Activated CD8-positive, alpha-beta T cell treated with anti-CD3 and anti-CD28 coated beads for 36 hours (primary cell): Measurements from ENCODE around the gene FBXO3. TPM values are rescaled to one million over a fixed set of nuclear protein-coding genes. Genes with fewer than 3 reads are reported as not detected.
A peak's percentile ranks its signal among the peaks of the same experiment; 100 is the strongest.

Source experiments
- ATAC-seq: fragments of 200-7000 bp; cut with Tn5 transposase; one replicate; pipeline ENCODE4 v1.10.0; 2021; ENCODE audit warnings: mild to moderate bottlenecking, moderate library complexity
- CTCF ChIA-PET: fragments of 350-600 bp; sonication (Branson Sonifier 250); formaldehyde crosslinking; loops from one replicate; lab custom pipeline; 2021; ENCODE audit warnings: antibody characterized with exemption; lab: Charles Lee
- POLR2A ChIA-PET: fragments of 350-600 bp; sonication (Branson Sonifier 250); formaldehyde crosslinking; loops from one replicate; lab custom pipeline; 2021; ENCODE audit warnings: antibody characterized with exemption; lab: Charles Lee
- DNase-seq: peaks from one replicate; pipeline ENCODE4 v3.0.0-alpha.2; 2020
- H3K27ac Mint-ChIP-seq: one replicate; pipeline ENCODE4 v1.8.0; 2021; ENCODE audit warnings: mild to moderate bottlenecking, mixed read lengths
- H3K27me3 Mint-ChIP-seq: one replicate; pipeline ENCODE4 v1.8.0; 2021; ENCODE audit warnings: mixed read lengths
- H3K36me3 Mint-ChIP-seq: one replicate; pipeline ENCODE4 v1.8.0; 2021; ENCODE audit warnings: low read depth, mixed read lengths
- H3K4me1 Mint-ChIP-seq: one replicate; pipeline ENCODE4 v1.8.0; 2021; ENCODE audit warnings: low read depth, mixed read lengths
- H3K4me3 Mint-ChIP-seq: one replicate; pipeline ENCODE4 v1.8.0; 2021; ENCODE audit warnings: mild to moderate bottlenecking, moderate library complexity, mixed read lengths
- H3K9me3 Mint-ChIP-seq: one replicate; pipeline ENCODE4 v1.8.0; 2021; ENCODE audit warnings: mixed read lengths
- intact Hi-C: fragments of 100-400 bp; cut with micrococcal nuclease; formaldehyde crosslinking; loops from one replicate; pipeline ENCODE4 v1.10.0; 2022
- total RNA-seq, 2 experiments: library from RNA; stranded (reverse); gene quantifications; one replicate each; pipeline ENCODE4 v1.2.3, GENCODE V29; 2021
- TF ChIP-seq, protein P1 (sequence below): fragments of 200-600 bp; IDR thresholded peaks from one replicate; pipeline ENCODE4 v1.8.0; 2022; ENCODE audit warnings: antibody characterized with exemption, mild to moderate bottlenecking

FBXO3 gene
- total RNA-seq, 2 experiments from 2014 or later, result 9.0 to 11.5 TPM

DNA sequence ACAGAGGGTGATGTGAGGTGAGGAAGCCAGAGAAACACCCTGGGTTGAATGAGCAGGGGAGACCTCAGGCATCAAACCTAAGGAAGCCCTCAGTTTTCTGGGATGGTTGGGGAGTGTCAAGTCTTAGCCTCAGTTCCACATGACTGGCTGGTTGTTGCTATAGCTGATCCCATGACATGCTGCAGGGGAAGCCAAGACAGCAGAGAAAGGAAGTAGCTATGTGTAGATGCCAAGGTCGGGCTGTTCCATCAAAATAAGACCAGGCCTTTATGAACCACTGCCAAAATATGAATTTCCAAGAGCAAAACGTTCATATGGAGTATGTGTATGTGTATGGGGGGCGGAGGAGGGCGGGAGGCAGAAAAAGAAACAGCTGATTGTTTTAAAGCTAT lies 49.7 kb downstream of the FBXO3 start:
- no peak overlapping the region for H3K27ac Mint-ChIP-seq
- DNase-seq (no peak), ATAC-seq (no peak)
- no peak overlapping the region for H3K4me3 Mint-ChIP-seq
- peaks cover 13% of the 10 kb centered on the region for H3K36me3 Mint-ChIP-seq
- peaks cover 41% of the 10 kb centered on the region for H3K4me1 Mint-ChIP-seq
- CTCF ChIA-PET, result interaction anchor here (0.7 to 1.0 kb wide), 2 partner anchors 9 to 18 kb away, joined by 3 read pairs; no protein-coding TSS in a partner anchor
- no peaks in the 10 kb centered on the region for H3K9me3 Mint-ChIP-seq
- H3K27me3 Mint-ChIP-seq, result peaks cover 3% of the 10 kb centered on the region
- TF ChIP-seq, protein P1, sequence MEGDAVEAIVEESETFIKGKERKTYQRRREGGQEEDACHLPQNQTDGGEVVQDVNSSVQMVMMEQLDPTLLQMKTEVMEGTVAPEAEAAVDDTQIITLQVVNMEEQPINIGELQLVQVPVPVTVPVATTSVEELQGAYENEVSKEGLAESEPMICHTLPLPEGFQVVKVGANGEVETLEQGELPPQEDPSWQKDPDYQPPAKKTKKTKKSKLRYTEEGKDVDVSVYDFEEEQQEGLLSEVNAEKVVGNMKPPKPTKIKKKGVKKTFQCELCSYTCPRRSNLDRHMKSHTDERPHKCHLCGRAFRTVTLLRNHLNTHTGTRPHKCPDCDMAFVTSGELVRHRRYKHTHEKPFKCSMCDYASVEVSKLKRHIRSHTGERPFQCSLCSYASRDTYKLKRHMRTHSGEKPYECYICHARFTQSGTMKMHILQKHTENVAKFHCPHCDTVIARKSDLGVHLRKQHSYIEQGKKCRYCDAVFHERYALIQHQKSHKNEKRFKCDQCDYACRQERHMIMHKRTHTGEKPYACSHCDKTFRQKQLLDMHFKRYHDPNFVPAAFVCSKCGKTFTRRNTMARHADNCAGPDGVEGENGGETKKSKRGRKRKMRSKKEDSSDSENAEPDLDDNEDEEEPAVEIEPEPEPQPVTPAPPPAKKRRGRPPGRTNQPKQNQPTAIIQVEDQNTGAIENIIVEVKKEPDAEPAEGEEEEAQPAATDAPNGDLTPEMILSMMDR, result no peak
- POLR2A ChIA-PET, result interaction anchor here (1.1 kb wide), 1 partner anchor 12 kb away, joined by 3 read pairs; the partner anchor contains the start of gene CD59
- intact Hi-C loops, result no loop called here

DNA sequence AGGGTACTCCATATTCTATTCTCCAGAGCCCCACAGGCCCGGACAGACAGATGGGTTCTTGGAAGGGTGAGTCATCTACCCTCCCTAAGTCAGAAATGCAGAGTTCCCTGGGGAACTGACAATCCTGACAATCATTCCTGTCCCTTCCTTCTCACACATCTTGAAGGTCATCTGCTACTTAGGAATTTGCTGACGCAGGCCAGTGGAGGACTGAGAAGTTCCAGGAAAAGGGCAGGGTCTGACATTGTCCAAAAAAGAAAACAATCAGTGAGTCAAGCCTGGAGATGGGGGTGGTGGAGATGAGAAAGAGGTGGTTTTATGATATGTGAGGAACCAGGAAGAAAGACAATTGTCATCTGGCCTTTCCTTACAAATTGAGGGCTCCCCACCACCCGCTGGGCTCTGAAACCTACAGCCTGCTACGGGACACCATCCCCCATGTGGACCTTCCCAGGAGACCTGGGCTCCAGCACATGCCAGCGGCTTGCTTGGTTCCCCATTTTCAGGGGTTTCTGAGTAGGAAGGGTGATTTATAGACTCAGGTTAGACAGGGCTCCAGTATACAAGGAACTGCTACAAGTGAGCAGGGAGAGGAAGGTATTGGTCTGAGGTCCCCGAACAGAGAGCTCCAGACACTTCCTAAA lies 51.0 kb downstream of the FBXO3 start:
- intact Hi-C loops, result no loop called here
- no peak overlapping the region for H3K4me3 Mint-ChIP-seq
- DNase-seq (no peak), ATAC-seq (peak; percentile 7)
- ChIA-PET POLR2A (interaction anchor here (0.6 to 1.2 kb wide), 2 partner anchors 12 to 30 kb away, joined by 3 read pairs; no protein-coding TSS in a partner anchor), CTCF (interaction anchor here (0.5 to 1.3 kb wide), 2 partner anchors 16 to 559 kb away, joined by 3 read pairs; no protein-coding TSS in a partner anchor)
- H3K27me3 Mint-ChIP-seq, result no peaks in the 10 kb centered on the region
- peaks cover 13% of the 10 kb centered on the region for H3K36me3 Mint-ChIP-seq
- TF ChIP-seq, protein P1, result no peak
- peaks cover 38% of the 10 kb centered on the region for H3K4me1 Mint-ChIP-seq
- H3K27ac Mint-ChIP-seq, result peak overlapping the region; percentile 26
- no peaks in the 10 kb centered on the region for H3K9me3 Mint-ChIP-seq

DNA sequence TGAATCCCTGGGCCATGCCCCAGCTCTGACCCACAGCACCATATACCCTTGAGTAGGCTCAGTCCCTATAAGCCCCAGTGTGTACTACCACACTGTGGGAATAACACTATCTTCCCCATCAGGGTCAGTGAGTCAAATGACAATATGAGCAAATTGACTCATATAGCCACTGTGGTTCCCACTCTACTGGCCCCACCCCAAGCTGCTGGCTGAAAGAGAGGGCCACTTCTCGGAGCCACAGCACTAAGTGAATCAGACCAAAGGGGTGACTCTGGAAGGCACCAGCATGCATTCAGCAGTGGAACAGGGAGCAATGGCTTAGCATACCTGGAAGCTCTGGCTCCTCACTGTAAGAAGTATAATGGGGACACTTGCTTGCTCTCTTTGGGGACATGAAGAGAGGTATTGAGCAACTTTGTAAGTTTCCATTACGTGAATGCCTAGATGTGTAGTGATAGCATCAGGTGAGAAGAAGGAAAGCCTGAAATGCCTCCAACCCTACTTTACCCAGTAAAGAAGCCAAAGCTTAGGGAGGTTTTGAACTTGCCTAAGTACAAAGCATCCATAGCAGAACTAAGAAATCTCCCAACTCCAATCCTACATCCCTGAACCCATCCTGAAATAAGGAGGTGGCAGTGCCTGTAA lies 51.6 kb downstream of the FBXO3 start:
- TF ChIP-seq, protein P1, result no peak
- H3K4me1 Mint-ChIP-seq, result peaks cover 38% of the 10 kb centered on the region
- peak; percentile 88 for ATAC-seq
- no peaks in the 10 kb centered on the region for H3K9me3 Mint-ChIP-seq
- H3K36me3 Mint-ChIP-seq, result peaks cover 13% of the 10 kb centered on the region
- DNase-seq, result peak; percentile 71
- POLR2A ChIA-PET, result interaction anchor here (1.2 kb wide), 1 partner anchor 12 kb away, joined by 3 read pairs; no protein-coding TSS in a partner anchor
- CTCF ChIA-PET, result interaction anchor here (1.3 kb wide), 1 partner anchor 16 kb away, joined by 3 read pairs; no protein-coding TSS in a partner anchor
- no peaks in the 10 kb centered on the region for H3K27me3 Mint-ChIP-seq
- peak overlapping the region; percentile 50 for H3K27ac Mint-ChIP-seq
- H3K4me3 Mint-ChIP-seq, result no peak overlapping the region
- intact Hi-C loops, result no loop called here

DNA sequence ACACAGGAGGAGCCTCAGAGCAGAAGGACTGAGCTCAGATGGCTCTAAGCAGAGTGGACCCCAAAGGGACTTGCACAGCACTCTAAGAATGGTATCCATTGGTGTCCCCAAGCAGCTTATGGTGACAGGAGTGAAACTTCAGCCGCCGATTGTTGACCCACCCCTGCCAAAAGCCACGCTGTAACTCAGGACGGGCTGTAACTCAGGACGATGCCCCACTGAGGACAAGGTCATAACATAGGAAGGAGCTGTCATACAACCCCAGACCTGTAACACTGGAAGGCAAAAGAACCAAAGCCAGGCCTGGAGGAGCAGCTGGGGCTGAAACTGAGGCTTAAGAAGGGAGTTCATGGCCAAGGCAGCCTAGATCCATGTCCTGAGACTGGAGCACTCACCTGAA lies 52.3 kb downstream of the FBXO3 start:
- TF ChIP-seq, protein P1, result no peak
- Mint-ChIP-seq H3K9me3 (no peaks in the 10 kb centered on the region), H3K4me3 (no peak overlapping the region), H3K4me1 (peaks cover 38% of the 10 kb centered on the region), H3K27ac (no peak overlapping the region), H3K27me3 (no peaks in the 10 kb centered on the region), H3K36me3 (peaks cover 17% of the 10 kb centered on the region)
- intact Hi-C loops, result no loop called here
- ATAC-seq, result no peak
- no peak for DNase-seq
- POLR2A ChIA-PET, result interaction anchor here (0.6 to 1.2 kb wide), 2 partner anchors 13 to 716 kb away, joined by 3 read pairs; no protein-coding TSS in a partner anchor
- CTCF ChIA-PET, result interaction anchor here (1.3 kb wide), 1 partner anchor 15 kb away, joined by 3 read pairs; no protein-coding TSS in a partner anchor
